ENCODE data around the gene PTPRG.

GRCh38 chr3:62097121-62097520, 535.8 kb downstream of the PTPRG start:
- TF ChIP-seq, protein P1, sequence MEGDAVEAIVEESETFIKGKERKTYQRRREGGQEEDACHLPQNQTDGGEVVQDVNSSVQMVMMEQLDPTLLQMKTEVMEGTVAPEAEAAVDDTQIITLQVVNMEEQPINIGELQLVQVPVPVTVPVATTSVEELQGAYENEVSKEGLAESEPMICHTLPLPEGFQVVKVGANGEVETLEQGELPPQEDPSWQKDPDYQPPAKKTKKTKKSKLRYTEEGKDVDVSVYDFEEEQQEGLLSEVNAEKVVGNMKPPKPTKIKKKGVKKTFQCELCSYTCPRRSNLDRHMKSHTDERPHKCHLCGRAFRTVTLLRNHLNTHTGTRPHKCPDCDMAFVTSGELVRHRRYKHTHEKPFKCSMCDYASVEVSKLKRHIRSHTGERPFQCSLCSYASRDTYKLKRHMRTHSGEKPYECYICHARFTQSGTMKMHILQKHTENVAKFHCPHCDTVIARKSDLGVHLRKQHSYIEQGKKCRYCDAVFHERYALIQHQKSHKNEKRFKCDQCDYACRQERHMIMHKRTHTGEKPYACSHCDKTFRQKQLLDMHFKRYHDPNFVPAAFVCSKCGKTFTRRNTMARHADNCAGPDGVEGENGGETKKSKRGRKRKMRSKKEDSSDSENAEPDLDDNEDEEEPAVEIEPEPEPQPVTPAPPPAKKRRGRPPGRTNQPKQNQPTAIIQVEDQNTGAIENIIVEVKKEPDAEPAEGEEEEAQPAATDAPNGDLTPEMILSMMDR (conservative IDR thresholded peaks at IDR 0.05), result no peak
- no peak for TF ChIP-seq ZFX (IDR thresholded peaks at IDR 0.05)
